CD4-positive, alpha-beta T cell treated with Interferon alpha-2 for 1 hour (primary cell): ENCODE data around the gene KCNJ5.

Experiments used
- DNase-seq, 2 donors: peaks; one replicate each; pipeline ENCODE4 v3.0.0-alpha.2; 2020 to 2022

The KCNJ5 gene

GRCh38 chr11:128890543-128891368, at the start of gene KCNJ5:
Gene KCNJ5, plus strand, starts transcription at chr11:128891356. Its CDS starts 19,918 bp downstream, at chr11:128911274.
- no peak for DNase-seq

DNA sequence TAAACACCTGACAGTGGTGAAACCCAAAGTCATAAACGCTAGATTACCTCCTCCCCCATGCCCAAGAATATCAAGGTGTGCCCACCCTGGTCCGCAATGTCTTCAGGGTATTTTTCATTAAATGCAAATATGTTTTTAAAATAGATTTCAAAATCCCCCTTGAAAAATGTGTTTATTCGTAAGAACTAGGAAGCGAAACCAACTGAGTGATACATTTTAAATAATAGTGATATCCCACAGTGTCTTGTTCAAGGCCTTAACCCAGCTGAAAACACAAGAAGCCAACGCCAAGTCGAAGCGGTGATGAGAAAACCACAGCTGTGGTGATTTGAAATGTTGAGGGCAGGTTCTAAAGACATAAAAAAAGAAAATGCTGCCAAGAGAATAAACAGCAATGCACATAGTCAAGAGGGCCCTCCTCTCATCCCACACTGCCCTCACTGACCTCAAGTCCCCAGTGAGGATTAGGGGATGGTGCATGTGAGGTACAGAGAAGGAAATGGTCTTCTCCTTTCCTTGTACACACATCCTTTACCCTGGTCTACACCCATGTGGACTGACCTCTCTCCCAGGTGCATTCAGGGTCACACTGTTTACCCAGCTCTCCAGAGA, 49.6 kb upstream of the KCNJ5 start:
- peak; percentile 45 to 60 for DNase-seq

- no peak for DNase-seq
These were observed 47.9 kb upstream of the KCNJ5 start for GRCh38 chr11:128843198-128843785.

DNA sequence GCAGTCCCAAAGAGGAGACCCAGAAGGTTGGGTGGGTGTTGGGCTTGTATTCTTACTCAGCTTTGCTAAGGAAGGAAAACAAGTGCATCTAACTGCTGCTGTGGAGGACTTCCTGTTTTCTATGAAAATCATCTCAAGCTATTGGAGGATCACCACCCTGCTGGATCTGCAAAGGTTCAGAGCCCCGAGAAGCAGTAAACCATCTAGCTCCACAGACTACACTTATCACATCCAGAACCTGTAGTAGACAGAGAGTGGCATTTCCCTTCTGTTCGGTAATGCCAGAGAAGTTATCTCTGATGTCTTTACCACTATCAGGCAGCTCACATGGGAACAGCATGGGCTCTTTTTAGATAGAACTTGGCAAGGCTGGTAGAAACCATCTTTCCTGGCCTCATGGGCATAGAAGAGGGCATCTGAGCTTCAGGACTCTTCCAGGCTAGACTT, 45.8 kb upstream of the KCNJ5 start:
- DNase-seq = peak; percentile 29 to 35

DNA sequence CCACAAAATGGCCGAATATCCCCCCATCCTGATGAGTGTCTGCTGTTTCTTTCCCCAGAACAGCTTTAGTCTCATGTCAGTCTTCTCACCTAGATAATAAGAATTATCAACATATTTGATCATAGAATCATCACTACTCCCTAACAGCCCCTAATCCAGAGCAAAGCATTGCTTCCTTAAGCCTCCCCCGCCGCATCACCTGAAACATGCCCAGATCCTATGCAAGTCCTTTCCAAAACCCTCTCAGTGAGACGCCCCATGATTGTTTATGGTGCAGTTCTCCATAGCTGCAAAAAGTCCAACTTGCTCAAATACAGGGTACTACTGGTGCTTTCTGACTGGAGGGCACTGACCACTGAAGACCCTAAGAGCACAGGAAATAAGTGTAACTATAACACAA, 44.2 kb upstream of the KCNJ5 start:
- DNase-seq = no peak

DNA sequence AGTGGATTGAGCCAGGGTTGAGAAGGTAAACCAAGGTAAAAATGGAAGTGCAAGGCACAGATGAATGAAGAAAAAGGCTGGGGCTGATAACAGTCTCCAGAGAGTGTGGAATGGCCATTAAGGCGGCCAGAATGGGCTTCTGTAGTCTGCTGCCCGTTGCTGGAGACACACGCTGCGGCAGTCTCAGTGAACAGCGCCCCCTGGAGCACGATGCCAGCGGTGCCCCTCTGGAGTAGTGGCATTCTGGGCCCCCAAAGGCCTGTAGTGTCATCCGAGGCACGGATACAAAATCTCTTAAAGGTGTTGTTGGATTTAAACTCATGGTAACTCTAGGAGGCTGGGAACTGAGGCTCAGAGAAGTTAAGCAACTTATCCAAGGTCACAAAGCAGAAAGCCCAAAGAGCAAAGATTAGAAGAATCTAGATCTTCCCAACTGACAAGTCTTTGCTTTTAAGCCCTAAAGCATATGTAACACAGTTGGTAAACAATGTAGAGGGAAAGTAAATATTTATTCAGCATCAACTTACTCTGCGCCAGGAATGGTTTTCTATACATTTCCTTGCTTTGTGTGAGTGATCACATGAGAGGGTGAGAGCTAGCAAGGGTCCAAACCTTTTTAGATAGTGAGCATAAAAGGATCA, 42.2 kb upstream of the KCNJ5 start:
- peak; percentile 60 to 73 for DNase-seq

GRCh38 chr11:128852327-128853023, 38.7 kb upstream of the KCNJ5 start:
- DNase-seq = no peak

GRCh38 chr11:128853559-128853958, 37.6 kb upstream of the KCNJ5 start:
- no peak for DNase-seq

GRCh38 chr11:128854841-128855240, 36.3 kb upstream of the KCNJ5 start:
- no peak for DNase-seq

DNA sequence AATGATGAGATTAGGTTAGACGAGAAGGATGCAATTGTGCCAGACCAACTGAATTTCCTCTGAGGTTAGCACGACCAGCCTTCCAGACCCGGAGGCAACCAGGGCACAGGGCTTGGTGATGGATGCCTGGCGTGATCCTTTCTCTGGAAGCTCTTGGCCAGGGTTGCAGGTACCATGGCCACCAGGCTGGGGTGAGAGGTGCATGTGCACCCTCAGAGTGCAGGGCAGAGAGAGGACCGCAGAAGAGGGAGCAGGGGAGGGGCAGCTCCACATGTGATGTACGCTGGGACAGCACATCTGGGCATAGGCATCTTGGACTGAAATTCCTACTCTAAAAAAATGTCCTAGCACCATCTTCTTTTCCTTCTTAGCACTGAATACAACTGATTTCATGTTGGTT, 34.9 kb upstream of the KCNJ5 start:
- no peak for DNase-seq

DNA sequence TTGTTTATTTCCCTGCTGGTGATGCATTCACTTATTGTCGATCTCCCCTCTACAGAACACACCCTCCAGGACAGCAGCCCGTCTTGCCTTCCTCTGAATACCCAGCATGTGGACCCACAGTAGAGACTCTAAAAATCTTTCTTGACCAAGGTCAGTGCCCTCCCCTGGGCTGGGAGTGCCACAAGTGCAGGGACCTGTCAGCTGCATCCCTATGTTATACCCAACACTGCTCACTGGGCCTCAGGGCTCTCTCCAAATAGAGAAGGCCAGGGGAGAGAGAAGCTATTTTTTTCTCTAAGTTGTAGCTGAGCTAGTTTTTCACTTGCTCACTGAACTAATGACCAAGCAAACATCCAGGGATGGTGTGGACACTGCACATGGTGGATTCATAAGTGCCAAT, 33.8 kb upstream of the KCNJ5 start:
- no peak for DNase-seq

GRCh38 chr11:128859563-128860441, 31.4 kb upstream of the KCNJ5 start:
- peak; percentile 77 to 78 for DNase-seq

GRCh38 chr11:128860571-128861361, 30.4 kb upstream of the KCNJ5 start:
- no peak for DNase-seq

- no peak for DNase-seq
These were observed 28.8 kb upstream of the KCNJ5 start for GRCh38 chr11:128862406-128862805.

GRCh38 chr11:128862908-128863660, 28.1 kb upstream of the KCNJ5 start:
- DNase-seq = no peak

GRCh38 chr11:128865490-128865889, 25.7 kb upstream of the KCNJ5 start:
- no peak for DNase-seq

GRCh38 chr11:128867277-128867676, 23.9 kb upstream of the KCNJ5 start, which contains the start of gene KCNJ1:
Gene KCNJ1, minus strand, starts transcription at chr11:128867296. Its CDS starts 27,053 bp downstream, at chr11:128840243.
- no peak for DNase-seq

DNA sequence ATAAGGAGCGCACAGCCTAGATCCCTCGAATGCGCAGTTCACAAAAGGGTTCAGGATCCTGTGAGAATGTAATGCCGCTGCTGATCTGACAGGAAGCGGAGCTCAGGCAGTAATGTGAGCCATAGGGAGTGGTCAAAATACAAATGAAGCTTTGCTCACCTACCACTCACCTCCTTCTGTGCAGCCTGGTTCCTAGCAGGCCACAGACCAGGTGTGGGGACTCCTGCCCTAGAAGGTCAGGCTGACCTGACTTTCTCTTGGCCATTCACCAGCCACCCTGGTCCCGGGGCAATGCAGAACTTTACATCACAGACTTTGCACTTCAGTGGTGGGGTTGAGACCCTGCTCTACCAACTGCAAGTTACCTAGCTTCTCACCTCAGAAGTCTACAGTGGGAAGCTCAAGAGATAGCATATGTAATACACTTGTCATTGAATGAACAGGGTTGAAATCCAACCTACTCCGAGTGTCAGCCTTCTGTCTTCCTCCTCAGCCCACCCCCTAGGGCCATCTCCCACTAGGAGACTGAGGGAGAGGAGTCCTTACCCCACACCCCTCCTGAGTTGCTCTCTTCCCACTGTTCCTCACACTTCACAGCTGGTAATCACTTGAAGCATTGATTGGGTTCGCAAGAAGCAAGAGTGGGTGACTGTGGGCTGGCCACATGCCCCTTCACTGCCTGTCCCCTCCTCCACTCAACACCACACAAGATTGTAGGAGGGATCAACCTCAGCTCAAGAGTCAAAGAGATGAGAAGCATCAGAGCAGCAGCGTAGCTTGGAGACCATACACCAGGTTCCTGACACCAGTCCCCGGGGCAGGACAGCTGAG, 22.1 kb upstream of the KCNJ5 start:
- no peak for DNase-seq

DNA sequence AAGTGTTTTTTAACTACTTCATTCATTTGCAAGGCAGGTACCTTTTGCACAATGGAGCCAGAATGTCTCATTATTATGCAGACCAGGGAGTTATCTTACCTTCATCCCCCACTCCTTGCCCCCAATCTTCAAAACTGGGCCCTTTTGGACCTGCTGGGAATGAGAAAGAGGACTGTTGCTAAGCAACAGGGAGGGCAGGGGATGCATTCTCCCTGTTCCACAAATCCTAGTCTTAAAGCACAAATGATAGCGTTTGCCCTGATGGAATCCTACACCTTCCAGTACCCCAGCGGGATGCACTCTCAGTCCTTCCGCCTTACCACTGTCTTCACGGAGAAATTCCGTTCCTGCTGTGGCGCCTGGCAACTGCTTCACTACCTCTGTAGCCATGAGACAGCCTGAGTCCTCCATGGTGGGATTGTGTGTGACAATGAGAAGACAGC, 20.0 kb upstream of the KCNJ5 start:
- DNase-seq = no peak
